ENCODE results near the gene SP140.
"Not testable (repeated sequence)": the region's sequence is repeated elsewhere in the genome, so short reads cannot be mapped to it uniquely, and the experiment has no call there.

Gene SP140

GRCh38 chr2:230268606-230269243, 43.2 kb downstream of the SP140 start:
- DNase-seq (ENCODE audit: low read depth): no peak
- no peak overlapping the region for H3K4me3 ChIP-seq (ENCODE audit: low read depth, low read length)

DNA sequence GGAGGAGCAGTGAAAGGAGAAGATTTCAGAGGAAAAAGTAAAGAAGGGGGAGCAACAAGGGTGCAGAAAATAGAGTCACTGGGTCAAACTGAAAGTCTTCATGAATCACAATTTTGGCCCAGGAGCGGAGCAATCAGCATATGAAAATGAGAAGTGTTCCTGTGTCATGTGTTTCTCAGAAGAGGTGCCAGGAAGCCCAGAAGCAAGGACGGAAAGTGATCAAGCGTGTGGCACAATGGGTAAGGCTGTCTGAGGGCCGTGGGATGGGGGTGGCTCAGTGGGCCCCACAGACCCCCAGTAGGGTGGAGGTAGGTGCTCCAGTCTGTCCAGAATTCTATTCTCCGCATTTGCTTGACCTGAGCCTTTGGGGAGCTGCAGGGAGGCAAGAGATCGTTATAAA, 44.2 kb downstream of the SP140 start:
- H3K4me3 ChIP-seq (ENCODE audit: low read depth, low read length): no peak overlapping the region
- no peak for DNase-seq (ENCODE audit: low read depth)

DNA sequence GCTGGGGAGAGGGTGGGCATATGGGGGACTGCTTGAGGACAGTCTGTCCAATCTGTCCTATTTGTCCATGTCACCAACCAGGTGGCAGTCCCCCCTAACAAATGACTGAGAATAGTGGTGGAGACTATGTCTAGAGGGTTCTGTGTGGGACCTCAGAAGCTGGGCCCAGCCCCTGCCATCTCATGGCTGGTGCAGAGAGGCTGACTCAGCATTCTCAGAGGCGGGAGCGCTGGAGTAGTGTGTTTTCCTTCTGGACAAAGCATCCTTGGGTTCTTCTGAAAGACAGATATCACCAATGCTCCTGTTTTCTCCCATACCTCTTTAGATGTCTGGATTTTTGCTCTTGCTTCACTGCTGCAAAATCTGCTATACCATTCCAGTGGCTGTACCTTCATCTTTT, 57.4 kb downstream of the SP140 start:
- no peak overlapping the region for H3K4me3 ChIP-seq (ENCODE audit: low read depth, low read length)
- DNase-seq (ENCODE audit: low read depth): no peak

GRCh38 chr2:230286048-230286447, 60.5 kb downstream of the SP140 start:
- no peak for DNase-seq (ENCODE audit: low read depth)
- no peak overlapping the region for H3K4me3 ChIP-seq (ENCODE audit: low read depth, low read length)

GRCh38 chr2:230289311-230289710, 63.8 kb downstream of the SP140 start:
- H3K4me3 ChIP-seq (ENCODE audit: low read depth, low read length); DNase-seq (ENCODE audit: low read depth): not testable (repeated sequence)

DNA sequence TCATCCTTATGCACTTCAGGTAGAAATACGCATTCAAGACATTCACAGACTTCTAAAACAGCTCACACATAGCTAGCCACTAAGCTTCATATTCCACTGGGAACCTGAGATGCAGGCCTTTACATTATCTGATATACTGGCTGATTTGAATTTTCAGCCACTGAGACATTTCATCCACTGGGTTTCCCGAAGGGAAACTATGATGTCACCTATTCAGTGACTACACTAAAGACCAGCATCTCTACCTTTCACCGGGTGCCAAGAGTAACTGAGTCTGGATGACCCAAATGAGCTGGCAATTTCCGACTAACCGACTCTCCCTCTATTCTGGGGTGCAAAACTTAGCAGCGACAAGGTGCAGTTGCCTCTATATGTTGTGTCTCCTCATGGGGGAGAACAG, 69.7 kb downstream of the SP140 start:
- no peak overlapping the region for H3K4me3 ChIP-seq (ENCODE audit: low read depth, low read length)
- no peak for DNase-seq (ENCODE audit: low read depth)

GRCh38 chr2:230296917-230297316, 71.4 kb downstream of the SP140 start:
- DNase-seq (ENCODE audit: low read depth): no peak

GRCh38 chr2:230299618-230300017, 74.1 kb downstream of the SP140 start:
- DNase-seq (ENCODE audit: low read depth): no peak
- H3K4me3 ChIP-seq (ENCODE audit: low read depth, low read length): no peak overlapping the region

More at GRCh38 chr2:230296917-230297316, 71.4 kb downstream of the SP140 start:
- no peak overlapping the region for H3K4me3 ChIP-seq (ENCODE audit: low read depth, low read length)

DNA sequence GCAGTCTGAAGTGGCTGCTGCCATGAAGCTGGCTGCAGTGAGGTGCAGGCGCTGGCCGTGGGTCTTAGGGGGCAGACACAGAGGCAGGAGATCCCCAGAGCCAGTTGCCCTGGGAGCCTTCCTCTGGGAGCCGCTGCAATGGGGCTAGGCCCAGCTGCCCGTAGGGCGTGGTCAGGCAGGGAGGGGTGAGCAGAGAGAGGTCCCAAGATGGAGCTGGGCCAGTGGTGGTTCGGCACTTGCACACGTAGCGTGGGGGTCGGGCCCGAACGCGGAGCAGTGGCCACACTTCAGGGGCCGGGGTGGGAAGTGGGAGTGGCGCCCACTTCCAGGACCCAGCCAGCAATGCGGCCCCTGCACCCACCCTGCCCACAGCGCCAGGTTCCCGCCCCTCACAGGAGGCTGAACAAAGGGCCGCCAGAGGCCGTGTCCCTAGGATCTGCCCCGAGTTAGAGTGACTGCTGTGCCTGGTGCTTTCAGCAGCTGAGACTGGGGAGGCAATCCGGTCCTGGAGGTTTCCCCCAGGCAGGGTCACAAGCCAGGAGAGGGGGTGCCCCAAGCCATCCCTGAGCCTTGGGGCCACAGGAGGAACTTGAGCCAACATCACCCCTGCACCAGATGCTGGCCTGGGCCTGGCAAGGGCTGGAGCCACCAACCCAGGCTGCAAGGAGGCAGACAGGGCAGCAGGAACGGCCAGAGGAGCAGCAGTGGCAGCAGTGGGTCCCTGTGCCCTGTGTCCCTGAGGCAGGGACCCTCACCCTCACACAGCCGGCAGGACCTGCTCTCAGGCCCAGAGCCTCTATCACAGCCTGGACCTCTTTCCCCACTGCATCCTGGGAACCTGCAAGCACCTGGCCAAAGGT, 80.1 kb downstream of the SP140 start:
- H3K4me3 ChIP-seq (ENCODE audit: low read depth, low read length): no peak overlapping the region
- no peak for DNase-seq (ENCODE audit: low read depth)

- no peak overlapping the region for H3K4me3 ChIP-seq (ENCODE audit: low read depth, low read length)
- DNase-seq (ENCODE audit: low read depth): no peak
Observed at GRCh38 chr2:230306474-230306873, 80.9 kb downstream of the SP140 start.

DNA sequence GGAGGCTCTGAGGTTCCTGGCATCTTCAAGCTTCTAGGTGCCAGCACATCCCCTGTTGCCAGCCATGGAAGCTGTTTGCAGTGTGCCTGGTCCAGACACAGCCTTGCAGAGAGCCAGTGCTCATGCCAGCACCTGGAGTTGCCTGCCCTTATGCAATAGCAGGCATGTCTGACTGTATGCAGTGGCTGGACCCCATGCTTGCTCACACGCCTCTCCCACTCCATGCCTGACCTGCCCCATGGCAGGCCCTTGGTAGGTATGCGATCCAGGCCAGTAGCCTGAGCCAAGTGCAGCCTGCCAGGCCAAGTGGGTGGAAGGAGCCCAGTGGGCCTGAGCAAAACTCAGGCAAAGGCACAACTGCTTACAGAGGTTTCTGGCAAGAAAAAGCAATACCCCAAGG, 81.9 kb downstream of the SP140 start:
- no peak overlapping the region for H3K4me3 ChIP-seq (ENCODE audit: low read depth, low read length)
- no peak for DNase-seq (ENCODE audit: low read depth)

DNA sequence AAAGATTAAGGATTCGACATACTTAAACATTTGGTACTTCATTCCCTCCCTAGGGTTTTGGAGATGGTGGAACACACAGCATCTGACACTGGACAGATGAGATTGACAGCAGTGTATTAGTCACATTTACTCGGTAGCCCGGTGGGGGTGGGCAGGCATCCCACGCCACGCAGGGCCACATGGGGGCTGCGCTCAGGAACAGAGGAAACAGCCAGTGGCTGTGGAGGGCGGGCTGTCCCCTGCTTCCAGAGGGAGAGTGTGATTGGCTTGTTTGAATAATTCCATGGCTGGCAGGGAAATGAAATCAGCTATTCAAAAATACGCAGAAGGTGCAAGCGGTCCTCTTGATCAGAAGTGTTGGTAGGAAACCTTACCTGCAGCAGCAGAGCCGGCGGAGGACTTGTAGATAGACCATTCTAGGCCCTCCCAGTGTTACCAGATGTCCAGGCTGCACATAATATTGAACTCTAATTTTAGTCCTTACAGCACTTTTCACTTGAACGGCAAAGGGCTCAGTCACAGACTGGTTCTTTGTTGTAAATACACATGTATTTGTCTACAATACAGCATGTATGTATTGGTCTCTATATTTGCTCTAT, 83.0 kb downstream of the SP140 start:
- DNase-seq (ENCODE audit: low read depth): no peak
- H3K4me3 ChIP-seq (ENCODE audit: low read depth, low read length): no peak overlapping the region

DNA sequence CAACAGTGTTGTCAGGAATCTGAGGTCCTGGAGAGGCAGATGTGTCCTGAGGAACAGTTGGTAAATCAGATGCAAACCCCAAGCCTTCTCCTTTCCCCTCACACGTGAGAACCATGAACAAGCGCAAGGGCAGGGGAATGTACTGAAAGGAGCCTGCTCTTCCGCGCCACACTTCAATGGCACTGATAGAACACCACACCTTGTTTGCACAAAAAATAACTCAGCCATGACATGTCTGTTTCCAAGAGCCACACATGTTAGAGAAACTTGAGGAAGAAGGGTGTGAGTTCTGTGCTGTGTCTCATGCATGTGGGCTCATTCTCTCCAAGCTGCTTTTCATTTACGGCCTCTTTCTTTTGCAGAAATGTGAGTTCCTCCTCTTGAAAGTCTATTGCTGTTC, 85.3 kb downstream of the SP140 start:
- H3K4me3 ChIP-seq (ENCODE audit: low read depth, low read length); DNase-seq (ENCODE audit: low read depth): not testable (repeated sequence)

GRCh38 chr2:230311634-230312033, 86.1 kb downstream of the SP140 start:
- H3K4me3 ChIP-seq (ENCODE audit: low read depth, low read length); DNase-seq (ENCODE audit: low read depth): not testable (repeated sequence)

GRCh38 chr2:230312638-230313037, 87.1 kb downstream of the SP140 start:
- DNase-seq (ENCODE audit: low read depth): no peak
- H3K4me3 ChIP-seq (ENCODE audit: low read depth, low read length): no peak overlapping the region

DNA sequence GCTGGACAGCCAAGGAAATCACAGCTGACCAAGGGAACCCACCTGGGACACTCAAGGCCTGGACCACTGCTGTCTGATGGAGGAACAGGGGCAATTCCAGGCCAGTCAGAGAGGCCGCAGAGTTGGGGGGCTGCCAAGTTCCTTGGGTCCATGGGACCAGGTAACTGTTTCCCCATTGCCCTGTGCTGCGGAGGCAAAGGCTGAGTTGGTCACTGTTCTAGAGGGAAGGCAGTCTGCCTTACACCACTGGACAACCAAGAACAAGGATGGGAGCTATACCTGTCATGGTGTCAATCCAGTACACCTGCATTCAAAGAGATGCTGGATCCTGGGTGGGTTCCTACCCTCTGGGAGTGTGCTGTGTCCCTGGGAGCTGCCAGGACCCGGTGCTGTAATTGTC, 91.8 kb downstream of the SP140 start:
- no peak overlapping the region for H3K4me3 ChIP-seq (ENCODE audit: low read depth, low read length)
- no peak for DNase-seq (ENCODE audit: low read depth)

GRCh38 chr2:230318190-230319121, 92.9 kb downstream of the SP140 start:
- H3K4me3 ChIP-seq (ENCODE audit: low read depth, low read length): no peak overlapping the region
- no peak for DNase-seq (ENCODE audit: low read depth)

- no peak overlapping the region for H3K4me3 ChIP-seq (ENCODE audit: low read depth, low read length)
- DNase-seq (ENCODE audit: low read depth): no peak
Observed at GRCh38 chr2:230319211-230319862, 93.8 kb downstream of the SP140 start.

- H3K4me3 ChIP-seq (ENCODE audit: low read depth, low read length): no peak overlapping the region
Observed at GRCh38 chr2:230321031-230321430, 95.5 kb downstream of the SP140 start.

More at GRCh38 chr2:230321031-230321430, 95.5 kb downstream of the SP140 start:
- no peak for DNase-seq (ENCODE audit: low read depth)

Measured in skeletal muscle cell (primary cell).